Transverse colon (tissue), 3 donors: ENCODE results near the gene PLD4.

ENCODE experiments used
- CTCF ChIP-seq, 5 experiments: fragments of 200-600 bp in 3 of 5; fragments of 450-650 bp in 2 of 5; sonication (generic) in 3 of 5; IDR thresholded peaks; 1 replicate in 2 of 5; 2 replicates in 3 of 5; pipeline ENCODE4 v1.5.1; 2016 to 2017; ENCODE audit warnings: antibody characterized with exemption in 5 of 5, inconsistent platforms in 3 of 5, mild to moderate bottlenecking in 2 of 5, moderate library complexity in 1 of 5
- EP300 ChIP-seq: sonication (generic); formaldehyde crosslinking; IDR thresholded peaks from one replicate; pipeline ENCODE4 v1.6.1; 2017; ENCODE audit warnings: antibody characterized with exemption, low read depth

DNA sequence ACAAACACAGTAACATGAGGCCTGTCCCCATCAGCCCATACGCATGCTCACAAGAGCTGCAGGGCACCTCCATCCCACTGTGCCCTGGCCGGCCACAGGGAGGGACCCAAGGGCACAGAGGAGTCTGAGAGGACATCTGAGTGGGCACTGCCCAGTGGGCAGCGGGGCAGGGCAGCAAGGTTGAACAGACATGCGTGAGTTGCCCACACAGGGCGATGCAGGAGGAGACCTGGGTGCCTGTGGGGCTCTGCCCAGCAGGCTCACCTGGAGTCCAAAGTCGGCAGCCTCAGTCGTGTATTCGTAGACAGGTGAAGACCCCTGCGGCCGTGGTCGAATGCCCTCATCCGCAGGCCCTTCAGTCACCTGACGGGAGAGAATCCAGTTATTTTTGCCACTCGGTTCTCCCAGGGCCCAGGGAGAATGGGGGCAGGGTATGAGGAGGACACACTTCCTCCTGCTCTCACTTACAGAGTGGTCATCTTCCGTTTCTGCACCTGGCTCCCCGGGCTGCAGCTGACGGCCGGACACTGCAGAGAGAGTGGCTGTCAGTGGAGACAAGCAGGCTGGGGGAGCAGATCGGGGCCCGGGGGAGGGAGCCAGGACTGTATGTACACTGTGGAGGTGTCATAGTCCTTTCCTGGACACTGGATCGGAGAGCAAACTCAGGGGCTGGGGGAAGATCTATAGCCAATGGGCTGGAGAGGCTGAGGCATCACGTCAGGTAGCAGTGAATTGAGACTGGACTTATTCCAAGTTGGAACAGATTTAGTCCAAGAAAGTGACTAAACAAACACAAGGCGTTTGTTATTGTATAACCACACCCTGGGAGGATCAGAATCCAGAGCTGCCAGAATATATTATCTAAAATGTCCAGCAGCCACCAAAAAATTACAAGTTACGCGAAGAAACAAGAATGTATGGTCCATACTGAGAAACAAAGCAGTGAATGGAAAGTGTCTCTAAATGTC, 32.8 kb downstream of the PLD4 start:
- TF ChIP-seq CTCF (IDR thresholded peaks at IDR 0.05) (no peak), EP300 (no peak)
